ENCODE results near the gene RRAS2.

DNA sequence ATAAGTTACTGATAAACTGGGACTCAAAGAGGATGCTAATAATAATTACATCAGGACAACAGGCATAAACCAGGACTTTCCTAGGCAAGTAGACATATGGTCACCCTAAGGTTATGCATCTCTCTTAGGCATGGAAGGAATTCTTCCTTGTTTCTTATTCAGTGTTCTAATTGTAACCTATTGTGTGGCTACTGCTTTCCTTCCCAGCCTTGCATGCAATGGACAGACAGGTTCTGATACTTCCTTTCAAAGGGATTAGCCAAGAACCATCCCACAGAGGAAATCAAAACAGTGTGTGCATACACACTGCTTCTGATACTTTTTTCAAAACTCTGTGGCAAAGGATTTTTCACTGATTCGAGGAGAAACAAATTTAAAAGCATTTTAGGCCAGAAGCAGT is 48.3 kb downstream of the RRAS2 start:
- TF ChIP-seq, protein P1, sequence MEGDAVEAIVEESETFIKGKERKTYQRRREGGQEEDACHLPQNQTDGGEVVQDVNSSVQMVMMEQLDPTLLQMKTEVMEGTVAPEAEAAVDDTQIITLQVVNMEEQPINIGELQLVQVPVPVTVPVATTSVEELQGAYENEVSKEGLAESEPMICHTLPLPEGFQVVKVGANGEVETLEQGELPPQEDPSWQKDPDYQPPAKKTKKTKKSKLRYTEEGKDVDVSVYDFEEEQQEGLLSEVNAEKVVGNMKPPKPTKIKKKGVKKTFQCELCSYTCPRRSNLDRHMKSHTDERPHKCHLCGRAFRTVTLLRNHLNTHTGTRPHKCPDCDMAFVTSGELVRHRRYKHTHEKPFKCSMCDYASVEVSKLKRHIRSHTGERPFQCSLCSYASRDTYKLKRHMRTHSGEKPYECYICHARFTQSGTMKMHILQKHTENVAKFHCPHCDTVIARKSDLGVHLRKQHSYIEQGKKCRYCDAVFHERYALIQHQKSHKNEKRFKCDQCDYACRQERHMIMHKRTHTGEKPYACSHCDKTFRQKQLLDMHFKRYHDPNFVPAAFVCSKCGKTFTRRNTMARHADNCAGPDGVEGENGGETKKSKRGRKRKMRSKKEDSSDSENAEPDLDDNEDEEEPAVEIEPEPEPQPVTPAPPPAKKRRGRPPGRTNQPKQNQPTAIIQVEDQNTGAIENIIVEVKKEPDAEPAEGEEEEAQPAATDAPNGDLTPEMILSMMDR (IDR thresholded peaks at IDR 0.05; ENCODE audit: poor library complexity) = no peak
- TF ChIP-seq EZH2 (IDR thresholded peaks at IDR 0.05; ENCODE audit: borderline replicate concordance) (no peak), EZH2phosphoT487 (IDR thresholded peaks at IDR 0.05; ENCODE audit: low read depth, severe bottlenecking, unreplicated experiment) (no peak)

All from hepatocyte (in vitro differentiated cells).